Natural killer cell (primary cell): ENCODE data around the gene DNAJC13. TPM values are rescaled to one million over a fixed set of nuclear protein-coding genes. Genes with fewer than 3 reads are reported as not detected.

Experiments used
- ATAC-seq, 3 donors: fragments of 150-1000 bp in 2 of 3; fragments of 200-7000 bp in 1 of 3; cut with Tn5 transposase; 1 replicate in 1 of 3; 2 replicates in 2 of 3; pipeline ENCODE4 v1.10.0; 2021; ENCODE audit warnings: mild to moderate bottlenecking in 2 of 3, moderate library complexity in 2 of 3
- DNase-seq, 2 donors: peaks; one replicate each; pipeline versions ENCODE4 v3.0.0 to v3.0.0-alpha.2; 2013 to 2021; ENCODE audit warnings: mixed read lengths in 1 of 2
- H3K27ac ChIP-seq: one replicate; pipeline ENCODE4 v1.5.1; 2013; ENCODE audit warnings: mild to moderate bottlenecking, low read length
- H3K27me3 ChIP-seq: one replicate; pipeline ENCODE4 v1.6.1; 2013; ENCODE audit warnings: low read length; ENCODE audit not compliant: control insufficient read depth, insufficient read depth
- H3K36me3 ChIP-seq: one replicate; pipeline ENCODE4 v1.6.1; 2013; ENCODE audit warnings: low read length; ENCODE audit not compliant: control insufficient read depth, insufficient read depth
- H3K4me1 ChIP-seq: one replicate; pipeline ENCODE4 v1.6.1; 2013; ENCODE audit warnings: low read length; ENCODE audit not compliant: control insufficient read depth, insufficient read depth
- H3K4me3 ChIP-seq: one replicate; pipeline ENCODE4 v1.5.1; 2013; ENCODE audit warnings: low read length
- H3K9me3 ChIP-seq: one replicate; pipeline ENCODE4 v1.6.1; 2013; ENCODE audit warnings: low read length; ENCODE audit not compliant: control insufficient read depth, insufficient read depth
- H3K27ac Mint-ChIP-seq, 2 donors: one replicate each; pipeline ENCODE4 v1.8.0; 2022; ENCODE audit warnings: mild to moderate bottlenecking in 2 of 2, mixed read lengths in 2 of 2, moderate library complexity in 1 of 2
- H3K27me3 Mint-ChIP-seq, 2 donors: one replicate each; pipeline ENCODE4 v1.8.0; 2022; ENCODE audit warnings: low read depth in 2 of 2, mixed read lengths in 2 of 2
- H3K36me3 Mint-ChIP-seq: one replicate; pipeline ENCODE4 v1.8.0; 2022; ENCODE audit warnings: mixed read lengths
- H3K4me1 Mint-ChIP-seq, 2 donors: one replicate each; pipeline ENCODE4 v1.8.0; 2022; ENCODE audit warnings: mixed read lengths in 2 of 2
- H3K4me3 Mint-ChIP-seq: one replicate; pipeline ENCODE4 v1.8.0; 2022; ENCODE audit warnings: mild to moderate bottlenecking, moderate library complexity, mixed read lengths
- H3K9me3 Mint-ChIP-seq, 2 donors: one replicate each; pipeline ENCODE4 v1.8.0; 2022; ENCODE audit warnings: mixed read lengths in 2 of 2
- WGBS: methylation state at CpG from one replicate; pipeline ENCODE4 v1.1.7; 2013; ENCODE audit warnings: missing lambda C conversion rate; ENCODE audit not compliant: insufficient coverage; 5-methylcytosine and 5-hydroxymethylcytosine counted together
- intact Hi-C: fragments of 100-400 bp; cut with micrococcal nuclease; formaldehyde crosslinking; loops from one replicate; pipeline ENCODE4 v1.14.2; 2022
- total RNA-seq, 4 donors: library from RNA; stranded (reverse); fragments of 120-200 nt in 1 of 4; gene quantifications; one replicate each; pipeline versions ENCODE4 v1.2.3 to v1.2.4, GENCODE V29; 2013 to 2022
- TF ChIP-seq, protein P1 (sequence below): fragments of 200-600 bp; IDR thresholded peaks from one replicate; pipeline ENCODE4 v1.8.0; 2022; ENCODE audit warnings: antibody characterized with exemption

Gene DNAJC13
- total RNA-seq, 3 donors from 2014 or later (not counting 1 experiment from before 2014, with no cell fraction given): 30.5 to 44.0 (median 42.9) TPM

DNA sequence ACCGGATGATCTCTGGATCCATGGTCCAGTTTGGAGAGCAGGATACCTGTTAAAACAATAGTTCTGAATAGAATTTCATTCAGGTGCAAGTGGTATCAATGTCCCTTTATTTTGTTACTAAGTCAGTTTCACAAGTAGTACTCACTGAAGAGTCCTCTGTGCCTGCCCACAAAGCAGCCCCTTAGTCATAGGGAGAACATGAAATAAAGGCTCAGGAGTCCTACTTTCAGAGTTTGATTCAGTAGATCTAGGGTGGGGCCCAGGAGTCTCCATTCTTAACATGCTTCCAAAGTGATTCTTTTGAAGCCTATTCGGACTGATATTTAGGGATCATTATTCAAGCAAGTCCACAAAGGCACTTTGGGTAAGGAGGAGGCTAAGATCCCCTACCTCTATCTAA, 100.0 kb downstream of the DNAJC13 start:
- DNase-seq (no peak), ATAC-seq (no peak)
- intact Hi-C loops: no loop called here
- H3K4me3 ChIP-seq: no peak overlapping the region
- 96% methylated on average over 2 of the region's 2 CpGs for WGBS
- no peaks in the 10 kb centered on the region for H3K4me1 ChIP-seq
- H3K27me3 Mint-ChIP-seq: no peaks in the 10 kb centered on the region
- no peak overlapping the region for H3K4me3 Mint-ChIP-seq
- H3K36me3 Mint-ChIP-seq: peaks cover 15% of the 10 kb centered on the region
- H3K4me1 Mint-ChIP-seq: no peaks in the 10 kb centered on the region
- H3K9me3 Mint-ChIP-seq: no peaks in the 10 kb centered on the region
- H3K36me3 ChIP-seq: peaks cover 72% of the 10 kb centered on the region
- TF ChIP-seq, protein P1, sequence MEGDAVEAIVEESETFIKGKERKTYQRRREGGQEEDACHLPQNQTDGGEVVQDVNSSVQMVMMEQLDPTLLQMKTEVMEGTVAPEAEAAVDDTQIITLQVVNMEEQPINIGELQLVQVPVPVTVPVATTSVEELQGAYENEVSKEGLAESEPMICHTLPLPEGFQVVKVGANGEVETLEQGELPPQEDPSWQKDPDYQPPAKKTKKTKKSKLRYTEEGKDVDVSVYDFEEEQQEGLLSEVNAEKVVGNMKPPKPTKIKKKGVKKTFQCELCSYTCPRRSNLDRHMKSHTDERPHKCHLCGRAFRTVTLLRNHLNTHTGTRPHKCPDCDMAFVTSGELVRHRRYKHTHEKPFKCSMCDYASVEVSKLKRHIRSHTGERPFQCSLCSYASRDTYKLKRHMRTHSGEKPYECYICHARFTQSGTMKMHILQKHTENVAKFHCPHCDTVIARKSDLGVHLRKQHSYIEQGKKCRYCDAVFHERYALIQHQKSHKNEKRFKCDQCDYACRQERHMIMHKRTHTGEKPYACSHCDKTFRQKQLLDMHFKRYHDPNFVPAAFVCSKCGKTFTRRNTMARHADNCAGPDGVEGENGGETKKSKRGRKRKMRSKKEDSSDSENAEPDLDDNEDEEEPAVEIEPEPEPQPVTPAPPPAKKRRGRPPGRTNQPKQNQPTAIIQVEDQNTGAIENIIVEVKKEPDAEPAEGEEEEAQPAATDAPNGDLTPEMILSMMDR: no peak
- no peaks in the 10 kb centered on the region for H3K9me3 ChIP-seq
- H3K27me3 ChIP-seq: no peaks in the 10 kb centered on the region
- H3K27ac ChIP-seq: no peak overlapping the region
- no peak overlapping the region for H3K27ac Mint-ChIP-seq

GRCh38 chr3:132519914-132520313, 102.6 kb downstream of the DNAJC13 start:
- intact Hi-C loops: no loop called here
- Mint-ChIP-seq H3K4me1 (no peaks in the 10 kb centered on the region), H3K36me3 (peaks cover 24% of the 10 kb centered on the region), H3K27me3 (no peaks in the 10 kb centered on the region), H3K9me3 (no peaks in the 10 kb centered on the region), H3K27ac (no peak overlapping the region), H3K4me3 (no peak overlapping the region)
- peaks cover 69% of the 10 kb centered on the region for H3K36me3 ChIP-seq
- TF ChIP-seq, protein P1: no peak
- DNase-seq (no peak), ATAC-seq (no peak)
- H3K4me1 ChIP-seq: no peaks in the 10 kb centered on the region
- no peak overlapping the region for H3K4me3 ChIP-seq
- no peak overlapping the region for H3K27ac ChIP-seq
- 87% methylated on average over 5 of the region's 5 CpGs for WGBS
- no peaks in the 10 kb centered on the region for H3K27me3 ChIP-seq
- H3K9me3 ChIP-seq: no peaks in the 10 kb centered on the region

DNA sequence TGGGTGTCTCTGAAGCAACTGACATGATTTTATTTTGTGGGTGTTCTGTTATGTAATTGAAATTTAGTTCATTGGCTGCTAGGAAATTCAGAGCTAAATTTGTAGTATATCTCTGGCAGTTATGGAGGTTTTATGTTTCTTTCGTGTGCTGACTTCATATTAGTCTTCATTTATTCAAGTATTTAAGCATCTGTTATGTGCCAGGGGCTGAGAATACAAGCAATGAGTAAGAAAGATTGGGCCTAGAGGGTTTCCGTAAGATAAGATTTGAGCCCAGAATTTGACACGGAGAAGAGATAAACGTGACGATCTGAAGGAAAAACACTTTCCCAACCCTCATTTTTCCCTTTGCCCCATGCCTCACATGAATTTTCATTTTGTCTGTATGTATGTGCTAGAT, 104.6 kb downstream of the DNAJC13 start:
- 95% methylated on average over 5 of the region's 5 CpGs for WGBS

DNA sequence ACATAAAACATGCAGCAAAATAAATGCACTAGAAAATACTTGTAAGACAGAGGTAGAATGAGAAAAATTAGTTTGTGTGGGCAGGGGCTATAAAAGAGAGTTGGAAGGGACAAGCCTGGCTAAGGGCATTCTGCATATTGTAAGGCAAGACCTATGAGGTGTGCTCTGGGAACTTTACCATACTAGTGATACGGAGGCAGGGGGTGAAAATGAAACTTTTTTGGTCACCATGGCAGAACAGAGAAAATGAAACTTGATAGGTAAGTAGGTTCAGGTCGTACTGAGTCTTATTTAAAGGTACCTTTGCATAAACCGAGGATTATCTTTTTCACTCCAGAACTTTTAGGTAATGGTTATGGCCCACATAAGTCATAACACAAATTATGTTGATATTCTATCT, 105.1 kb downstream of the DNAJC13 start:
- intact Hi-C loops: no loop called here
- TF ChIP-seq, protein P1: no peak
- no peaks in the 10 kb centered on the region for H3K9me3 ChIP-seq
- DNase-seq (no peak), ATAC-seq (no peak)
- Mint-ChIP-seq H3K4me1 (no peaks in the 10 kb centered on the region), H3K36me3 (peaks cover 23% of the 10 kb centered on the region), H3K9me3 (no peaks in the 10 kb centered on the region), H3K27me3 (no peaks in the 10 kb centered on the region), H3K27ac (no peak overlapping the region), H3K4me3 (no peak overlapping the region)
- peaks cover 66% of the 10 kb centered on the region for H3K36me3 ChIP-seq
- no peaks in the 10 kb centered on the region for H3K4me1 ChIP-seq
- no peak overlapping the region for H3K27ac ChIP-seq
- H3K27me3 ChIP-seq: no peaks in the 10 kb centered on the region
- WGBS: 75% methylated on average over 2 of the region's 3 CpGs
- no peak overlapping the region for H3K4me3 ChIP-seq

More for the DNA sequence above, 104.6 kb downstream of the DNAJC13 start:
- H3K27ac Mint-ChIP-seq: no peak overlapping the region
- intact Hi-C loops: no loop called here
- H3K4me1 ChIP-seq: no peaks in the 10 kb centered on the region
- H3K27ac ChIP-seq: no peak overlapping the region
- no peaks in the 10 kb centered on the region for H3K9me3 ChIP-seq
- H3K4me3 ChIP-seq: no peak overlapping the region
- H3K36me3 ChIP-seq: peaks cover 67% of the 10 kb centered on the region
- H3K27me3 ChIP-seq: no peaks in the 10 kb centered on the region
- H3K4me1 Mint-ChIP-seq: no peaks in the 10 kb centered on the region
- peaks cover 23% of the 10 kb centered on the region for H3K36me3 Mint-ChIP-seq
- H3K27me3 Mint-ChIP-seq: no peaks in the 10 kb centered on the region
- TF ChIP-seq, protein P1: no peak
- H3K9me3 Mint-ChIP-seq: no peaks in the 10 kb centered on the region
- DNase-seq (no peak), ATAC-seq (no peak)
- no peak overlapping the region for H3K4me3 Mint-ChIP-seq
